Testis (tissue), 3 donors: Measurements from ENCODE around the gene TUBB8B. TPM values are rescaled to one million over a fixed set of nuclear protein-coding genes. Genes with fewer than 3 reads are reported as not detected.
A peak's percentile ranks its signal among the peaks of the same experiment; 100 is the strongest.
"Not testable (repeated sequence)": the region's sequence is repeated elsewhere in the genome, so short reads cannot be mapped to it uniquely, and the experiment has no call there.

Experiments used
- DNase-seq: peaks from one replicate; pipeline ENCODE4 v3.0.0-alpha.2; 2019
- H3K27ac ChIP-seq, 2 donors: fragments of 200-600 bp; sonication (generic); one replicate each; pipeline ENCODE4 v1.5.1; 2019
- H3K27me3 ChIP-seq: fragments of 200-600 bp; sonication (generic); one replicate; pipeline ENCODE4 v1.5.1; 2019
- H3K36me3 ChIP-seq: fragments of 200-600 bp; sonication (generic); one replicate; pipeline ENCODE4 v1.5.1; 2017; ENCODE audit warnings: low read depth; ENCODE audit errors: missing control alignments
- H3K4me1 ChIP-seq: fragments of 200-600 bp; sonication (generic); one replicate; pipeline ENCODE4 v1.5.1; 2019
- H3K4me3 ChIP-seq, 2 donors: fragments of 200-600 bp; sonication (generic); one replicate each; pipeline ENCODE4 v1.5.1; 2017 to 2019
- H3K9me3 ChIP-seq: fragments of 200-600 bp; sonication (generic); one replicate; pipeline ENCODE4 v1.5.1; 2017
- WGBS, 2 donors: methylation state at CpG; one replicate each; pipeline ENCODE4 v1.1.5; 2018; 5-methylcytosine and 5-hydroxymethylcytosine counted together
- intact Hi-C: fragments of 100-400 bp; cut with DNase I; formaldehyde crosslinking; loops from one replicate; pipeline ENCODE4 v1.15.1; 2023; ENCODE audit warnings: low total_unique reads
- polyA plus RNA-seq: library from polyadenylated mRNA; stranded (reverse); fragments of 350-450 nt; fragmentation: Illumina TruSeq; extraction: RNeasy Lipid Tissue Mini Kit (QIAGEN cat#74804); gene quantifications from one replicate; pipeline ENCODE4 v1.2.3, GENCODE V29; 2014; ENCODE audit warnings: low read depth, low replicate concordance; ENCODE audit not compliant: insufficient read depth
- total RNA-seq, 2 donors: library from RNA; depleted of rRNA; stranded (reverse); fragments of >200 nt; gene quantifications; one replicate each; pipeline ENCODE4 v1.2.3, GENCODE V29; 2016
- TF ChIP-seq, protein P1 (sequence below), 3 experiments: fragments of 450-650 bp in 2 of 3; fragments of 200-600 bp in 1 of 3; sonication (generic) in 1 of 3; IDR thresholded peaks; one replicate each; pipeline ENCODE4 v1.5.1; 2016 to 2019; ENCODE audit warnings: antibody characterized with exemption in 3 of 3, mild to moderate bottlenecking in 2 of 3, moderate library complexity in 1 of 3

Gene TUBB8B
- total and polyA plus RNA-seq, 3 donors from 2014 or later = 5.7 to 8.9 (median 8.0) TPM

DNA sequence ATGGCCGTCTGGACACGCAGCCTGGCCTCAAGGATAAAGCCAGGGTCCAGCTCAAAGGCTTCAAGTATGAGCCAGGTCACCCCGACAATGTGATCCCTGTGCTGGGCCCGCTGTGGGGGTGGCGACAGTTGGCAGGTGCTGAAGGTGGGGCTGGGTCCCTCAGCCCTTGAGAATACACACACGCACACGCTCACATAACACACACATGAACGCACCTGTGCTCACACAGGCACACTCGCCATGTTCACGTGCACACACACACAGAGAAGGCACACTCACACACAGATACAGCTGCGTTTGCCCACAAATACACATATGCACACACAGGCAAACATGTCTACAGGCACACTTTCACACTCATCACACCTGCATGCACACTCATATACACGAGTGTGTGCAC lies 35.4 kb upstream of the TUBB8B start:
- H3K4me3 ChIP-seq, intact Hi-C loops, H3K27me3 ChIP-seq, H3K27ac ChIP-seq, H3K36me3 ChIP-seq, DNase-seq, H3K9me3 ChIP-seq, H3K4me1 ChIP-seq: not testable (repeated sequence)
- 85 to 87% methylated on average over 7 to 12 of the region's 12 CpGs for WGBS, 2 donors

DNA sequence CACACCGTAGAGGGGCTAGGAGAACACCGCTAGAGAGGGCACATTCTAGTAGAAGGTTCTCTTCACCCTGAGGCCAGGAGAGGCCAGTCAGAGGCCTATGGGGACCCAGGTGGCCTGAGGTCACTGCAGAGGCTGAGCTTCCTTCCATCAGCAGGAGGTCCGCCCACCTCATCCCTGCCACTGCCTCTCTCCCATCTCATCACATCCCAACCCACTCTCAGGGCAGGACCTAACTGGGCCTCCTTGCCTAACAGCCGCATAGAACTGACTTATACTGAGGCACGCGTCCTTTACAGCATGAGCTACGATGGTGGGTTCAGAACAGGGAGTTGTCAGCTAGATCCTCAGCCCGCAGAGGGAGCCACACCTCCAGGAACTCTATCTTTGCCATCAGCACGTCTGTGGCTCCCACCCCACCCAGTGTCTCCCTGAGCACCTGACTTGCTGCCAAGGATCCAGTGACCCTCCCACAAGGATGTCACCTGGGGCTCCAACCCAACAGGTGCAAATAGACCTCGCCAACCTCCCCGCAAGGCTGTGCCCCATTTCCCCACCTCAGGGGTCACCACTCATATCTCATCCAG lies 33.3 kb upstream of the TUBB8B start:
- H3K4me3 ChIP-seq, H3K27ac ChIP-seq, DNase-seq, intact Hi-C loops, H3K27me3 ChIP-seq, H3K4me1 ChIP-seq, H3K36me3 ChIP-seq, H3K9me3 ChIP-seq: not testable (repeated sequence)
- WGBS, 2 donors = 83 to 90% methylated on average over 10 to 11 of the region's 11 CpGs

DNA sequence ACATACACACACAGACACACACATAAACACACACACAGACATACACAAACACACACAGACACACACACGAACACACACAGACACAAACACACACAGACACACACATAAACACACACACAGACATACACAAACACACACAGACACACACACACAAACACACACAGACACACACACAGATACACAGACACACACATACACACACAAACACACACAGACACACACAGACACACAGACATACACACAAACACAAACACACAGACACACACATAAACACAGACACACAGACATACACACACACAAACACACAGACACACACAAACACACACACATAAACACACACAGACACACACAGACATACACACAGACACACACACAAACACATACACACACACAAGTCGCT lies 31.5 kb upstream of the TUBB8B start:
- H3K4me1 ChIP-seq, H3K27ac ChIP-seq, intact Hi-C loops, H3K36me3 ChIP-seq, H3K27me3 ChIP-seq, H3K4me3 ChIP-seq, H3K9me3 ChIP-seq, DNase-seq: not testable (repeated sequence)
- 69% methylated on average over 2 of the region's 2 CpGs; no CpG with 5 or more reads in 1 of the 2 donors for WGBS, 2 donors

- H3K4me3 ChIP-seq, H3K36me3 ChIP-seq, intact Hi-C loops, H3K27me3 ChIP-seq, H3K4me1 ChIP-seq, DNase-seq, H3K27ac ChIP-seq, H3K9me3 ChIP-seq: not testable (repeated sequence)
- 76% methylated on average over 6 of the region's 6 CpGs; no CpG with 5 or more reads in 1 of the 2 donors for WGBS, 2 donors
These were observed 30.8 kb upstream of the TUBB8B start for GRCh38 chr18:80202-80601.

DNA sequence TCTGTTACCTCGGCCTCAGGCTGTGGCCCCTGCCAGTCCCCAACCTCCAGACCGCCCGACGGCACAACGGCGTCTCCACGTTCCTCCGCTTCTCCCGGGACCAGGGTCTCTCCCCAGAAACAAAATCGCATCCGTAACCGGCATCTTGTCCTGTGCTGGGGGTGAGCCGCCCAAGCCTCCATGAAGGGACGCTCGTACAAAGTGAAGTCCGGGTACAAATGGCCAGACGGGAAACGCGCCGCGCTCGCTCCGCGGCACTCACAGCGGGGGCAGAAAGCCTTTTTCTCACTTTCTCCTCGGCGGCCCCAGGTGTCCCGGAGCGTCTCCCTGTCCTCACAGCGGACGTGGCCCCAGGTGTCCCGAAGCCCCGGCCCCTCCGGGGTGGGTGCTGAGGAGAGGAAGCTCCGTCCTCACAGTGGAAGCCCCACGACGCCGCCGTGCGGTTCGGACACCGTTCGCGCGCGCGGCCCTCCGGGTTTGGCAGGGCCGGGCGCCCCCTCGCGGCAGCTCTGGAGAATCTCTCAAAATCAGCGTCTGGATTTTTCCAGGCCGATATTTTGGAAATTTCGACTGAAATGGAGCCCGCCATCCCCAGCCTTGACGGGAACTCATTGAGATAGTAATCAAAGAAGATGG lies 26.2 kb upstream of the TUBB8B start:
- H3K4me1 ChIP-seq, H3K9me3 ChIP-seq, intact Hi-C loops, H3K27me3 ChIP-seq, H3K36me3 ChIP-seq: not testable (repeated sequence)
- TF ChIP-seq, protein P1, sequence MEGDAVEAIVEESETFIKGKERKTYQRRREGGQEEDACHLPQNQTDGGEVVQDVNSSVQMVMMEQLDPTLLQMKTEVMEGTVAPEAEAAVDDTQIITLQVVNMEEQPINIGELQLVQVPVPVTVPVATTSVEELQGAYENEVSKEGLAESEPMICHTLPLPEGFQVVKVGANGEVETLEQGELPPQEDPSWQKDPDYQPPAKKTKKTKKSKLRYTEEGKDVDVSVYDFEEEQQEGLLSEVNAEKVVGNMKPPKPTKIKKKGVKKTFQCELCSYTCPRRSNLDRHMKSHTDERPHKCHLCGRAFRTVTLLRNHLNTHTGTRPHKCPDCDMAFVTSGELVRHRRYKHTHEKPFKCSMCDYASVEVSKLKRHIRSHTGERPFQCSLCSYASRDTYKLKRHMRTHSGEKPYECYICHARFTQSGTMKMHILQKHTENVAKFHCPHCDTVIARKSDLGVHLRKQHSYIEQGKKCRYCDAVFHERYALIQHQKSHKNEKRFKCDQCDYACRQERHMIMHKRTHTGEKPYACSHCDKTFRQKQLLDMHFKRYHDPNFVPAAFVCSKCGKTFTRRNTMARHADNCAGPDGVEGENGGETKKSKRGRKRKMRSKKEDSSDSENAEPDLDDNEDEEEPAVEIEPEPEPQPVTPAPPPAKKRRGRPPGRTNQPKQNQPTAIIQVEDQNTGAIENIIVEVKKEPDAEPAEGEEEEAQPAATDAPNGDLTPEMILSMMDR (IDR thresholded peaks at IDR 0.05) = peak in 2 of 3 experiments; percentile 14 to 45
- Histone ChIP-seq H3K27ac (peak overlapping the region in 1 of 2 donors; percentile 55), H3K4me3 (peak overlapping the region; percentile 50 to 60)
- peak; percentile 38 for DNase-seq
- 52 to 60% methylated on average over 37 to 57 of the region's 57 CpGs for WGBS, 2 donors

GRCh38 chr18:73181-73777 lies 23.9 kb upstream of the TUBB8B start:
- WGBS, 2 donors = 41 to 53% methylated on average over 17 to 29 of the region's 48 CpGs
- TF ChIP-seq, protein P1 (IDR thresholded peaks at IDR 0.05) = peak in 2 of 3 experiments; percentile 15 to 51
- H3K27ac ChIP-seq, H3K27me3 ChIP-seq, intact Hi-C loops, H3K36me3 ChIP-seq, H3K9me3 ChIP-seq, H3K4me1 ChIP-seq: not testable (repeated sequence)
- peak; percentile 19 for DNase-seq
- H3K4me3 ChIP-seq = peak overlapping the region; percentile 44 to 51

GRCh38 chr18:67701-68100 lies 18.3 kb upstream of the TUBB8B start:
- H3K36me3 ChIP-seq, H3K27ac ChIP-seq, H3K4me1 ChIP-seq, H3K27me3 ChIP-seq, DNase-seq, H3K4me3 ChIP-seq, H3K9me3 ChIP-seq, intact Hi-C loops: not testable (repeated sequence)
- WGBS, 2 donors = 70 to 72% methylated on average over 8 to 9 of the region's 9 CpGs

DNA sequence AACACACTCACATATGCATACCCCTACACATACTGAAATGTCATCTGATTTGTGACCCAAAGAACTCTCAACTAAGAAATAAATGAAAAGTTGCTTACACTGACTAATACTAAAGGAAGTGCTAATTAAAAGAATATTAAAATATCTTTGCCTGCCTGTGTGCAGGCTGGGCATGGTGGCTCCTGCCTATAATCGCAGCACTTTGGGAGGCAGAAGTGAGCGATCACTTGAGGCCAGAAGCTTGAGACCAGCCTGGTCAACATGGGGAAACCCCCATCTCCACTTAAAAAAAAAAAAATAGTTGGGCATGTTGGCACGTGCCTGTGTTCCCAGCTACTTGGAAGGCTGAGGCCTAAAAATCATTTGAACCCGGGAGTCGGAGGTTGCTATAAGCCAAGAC lies 14.9 kb upstream of the TUBB8B start:
- H3K27ac ChIP-seq, DNase-seq, H3K9me3 ChIP-seq, H3K4me3 ChIP-seq, intact Hi-C loops, H3K27me3 ChIP-seq, H3K4me1 ChIP-seq, H3K36me3 ChIP-seq: not testable (repeated sequence)
- 93% methylated on average over 5 of the region's 5 CpGs for WGBS, 2 donors

- DNase-seq, H3K4me3 ChIP-seq, H3K36me3 ChIP-seq, H3K9me3 ChIP-seq, H3K27me3 ChIP-seq, H3K27ac ChIP-seq, H3K4me1 ChIP-seq, intact Hi-C loops: not testable (repeated sequence)
- 93 to 100% methylated on average over 2 of the region's 2 CpGs for WGBS, 2 donors
These were observed 14.2 kb upstream of the TUBB8B start for GRCh38 chr18:63656-64055.

GRCh38 chr18:54388-54787 lies 5.0 kb upstream of the TUBB8B start:
- intact Hi-C loops, H3K27me3 ChIP-seq, H3K4me3 ChIP-seq, H3K9me3 ChIP-seq, H3K4me1 ChIP-seq, H3K27ac ChIP-seq, DNase-seq, H3K36me3 ChIP-seq: not testable (repeated sequence)
- 80 to 83% methylated on average over 1 of the region's 1 CpG for WGBS, 2 donors
